ENCODE data around the gene TRMT44.

GRCh38 chr4:8410641-8411271, 29.8 kb upstream of the TRMT44 start:
- peak in 2 of 3 experiments; percentile 27 to 44 for TF ChIP-seq CTCF (optimal IDR thresholded peaks at IDR 0.05 in 1 of 3, IDR thresholded peaks at IDR 0.05 in 1 of 3, conservative IDR thresholded peaks at IDR 0.05 in 1 of 3; ENCODE audit: extremely low read depth in 1 of 3, insufficient read depth in 2 of 3, low read length in 3 of 3)
- TF ChIP-seq EZH2 (IDR thresholded peaks at IDR 0.05; ENCODE audit: low read length): no peak
